Stimulated activated CD8-positive, alpha-beta memory T cell treated with anti-CD3 and anti-CD28 coated beads, Interleukin-7, amount 100 ng/mL, for 4 hours (primary cell): ENCODE measurements around the gene LIMA1.
"Not testable (repeated sequence)": the region's sequence is repeated elsewhere in the genome, so short reads cannot be mapped to it uniquely, and the experiment has no call there.

Experiments
- DNase-seq, 2 donors: peaks; one replicate each; pipeline ENCODE4 v3.0.0-alpha.2; 2020; ENCODE audit warnings: low read depth in 2 of 2

The LIMA1 gene

DNA sequence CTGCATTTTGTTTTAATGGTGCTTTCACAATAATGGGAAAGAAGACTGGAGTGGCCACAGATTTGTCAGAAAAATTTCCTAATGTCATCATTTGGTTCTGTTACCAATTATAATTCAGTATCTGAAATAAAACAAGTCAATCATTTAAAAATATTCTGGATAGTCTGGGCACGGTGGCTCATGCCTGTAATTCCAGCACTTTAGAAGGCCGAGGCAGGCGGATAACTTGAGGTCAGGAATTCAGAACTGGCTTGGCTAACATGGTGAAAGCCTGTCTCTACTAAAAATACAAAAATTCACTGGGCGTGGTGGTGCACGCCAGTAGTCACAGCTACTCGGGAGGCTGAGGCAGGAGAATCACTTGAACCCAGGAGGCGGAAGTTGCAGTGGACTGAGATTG lies 4.0 kb upstream of the LIMA1 start:
- DNase-seq: no peak

DNA sequence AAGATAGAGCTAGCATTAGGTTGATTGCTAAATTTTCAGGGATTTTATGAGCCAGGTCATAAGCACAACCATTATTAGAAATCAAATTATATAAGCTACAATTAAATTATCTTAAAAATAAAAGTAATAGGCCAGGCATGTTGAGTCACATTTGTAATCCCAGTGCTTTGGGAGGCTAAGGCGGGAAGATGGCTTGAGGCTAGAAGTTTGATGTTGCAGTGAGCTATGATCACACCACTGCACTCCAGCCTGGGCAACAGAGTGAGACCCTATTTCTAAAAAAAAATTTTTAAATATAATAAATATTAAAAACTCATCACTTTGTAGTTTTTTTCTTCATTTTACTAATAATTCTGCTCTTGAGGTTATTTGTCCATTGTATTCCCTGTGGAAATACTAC lies 1.9 kb upstream of the LIMA1 start:
- no peak for DNase-seq

DNA sequence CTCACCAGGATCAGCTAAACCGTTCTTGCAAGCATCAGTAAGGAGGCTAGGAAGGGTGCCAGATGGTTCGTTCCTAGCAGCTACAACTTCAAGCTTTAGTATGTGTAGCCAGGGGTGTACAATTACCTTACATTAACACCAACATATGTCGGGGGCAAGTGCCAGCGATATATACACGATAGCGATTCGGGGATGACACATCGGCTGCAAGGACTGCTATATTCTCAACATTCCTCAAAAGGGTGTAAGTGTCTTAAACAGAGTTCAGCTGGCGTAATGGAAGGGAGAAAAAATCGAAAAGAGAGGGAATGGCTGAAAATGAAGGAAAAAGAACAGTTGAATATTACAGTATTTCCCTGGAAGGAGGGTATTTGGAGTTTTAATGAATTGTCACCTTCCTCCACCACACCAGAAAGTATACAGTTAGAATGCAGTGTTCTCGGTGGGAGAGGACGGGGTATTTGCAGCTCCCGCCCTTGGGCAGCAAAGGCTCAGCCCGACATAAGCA lies 545 bp downstream of the LIMA1 start:
- DNase-seq: no peak

DNA sequence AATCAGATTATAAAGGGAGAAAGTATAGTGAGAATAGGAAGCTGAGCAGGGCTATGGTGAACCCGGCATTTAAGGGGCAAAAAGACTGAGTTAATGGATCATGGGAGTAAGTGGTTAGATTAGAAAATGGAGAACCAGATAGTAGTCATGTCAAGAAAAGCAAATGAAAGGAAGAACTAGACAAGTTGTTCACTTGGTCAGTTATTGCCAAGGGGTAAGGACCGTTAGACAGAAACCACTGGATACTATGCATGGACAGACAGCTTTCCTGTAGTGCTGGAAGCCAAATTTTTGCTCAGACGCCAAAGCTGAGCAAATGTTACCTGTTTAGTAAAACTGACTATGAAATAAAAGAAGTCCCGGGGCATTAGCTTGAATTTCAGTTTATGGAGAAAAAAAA lies 3.8 kb downstream of the LIMA1 start:
- no peak for DNase-seq

DNA sequence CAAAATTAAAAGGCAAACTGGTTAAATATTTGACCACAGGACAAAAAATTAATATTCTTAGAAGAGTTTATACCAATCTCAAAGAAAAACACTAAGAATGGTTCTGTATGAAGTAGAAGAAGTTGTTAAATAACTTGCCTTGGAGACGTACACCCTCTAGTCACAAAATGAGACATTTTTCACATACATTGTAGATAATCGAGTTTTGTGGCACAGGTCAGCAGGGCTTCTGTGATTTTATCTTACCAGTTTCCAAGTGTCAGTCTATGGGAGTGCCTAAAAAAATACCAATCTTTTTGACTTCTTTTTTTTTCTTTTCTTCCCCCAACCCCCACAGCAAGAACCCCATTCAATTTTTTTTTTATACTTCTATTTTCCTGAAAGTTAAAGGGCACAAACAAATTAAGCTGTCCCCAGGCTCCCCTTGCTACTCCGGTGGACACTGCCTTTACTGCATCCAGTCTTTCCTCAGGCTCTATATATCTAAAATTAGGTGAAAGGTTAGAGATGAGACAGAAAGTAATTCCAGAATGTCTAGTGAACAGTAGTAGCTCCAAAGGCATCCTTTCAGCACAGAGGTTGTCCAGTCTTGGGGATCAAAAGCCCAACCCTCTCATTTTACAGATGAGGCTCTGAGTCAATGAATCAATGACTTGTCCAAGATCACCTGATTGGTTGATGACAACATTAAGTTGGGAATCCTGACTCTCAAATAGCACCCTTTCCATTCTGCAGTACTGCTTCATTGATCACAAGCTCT lies 6.2 kb downstream of the LIMA1 start:
- no peak for DNase-seq

DNA sequence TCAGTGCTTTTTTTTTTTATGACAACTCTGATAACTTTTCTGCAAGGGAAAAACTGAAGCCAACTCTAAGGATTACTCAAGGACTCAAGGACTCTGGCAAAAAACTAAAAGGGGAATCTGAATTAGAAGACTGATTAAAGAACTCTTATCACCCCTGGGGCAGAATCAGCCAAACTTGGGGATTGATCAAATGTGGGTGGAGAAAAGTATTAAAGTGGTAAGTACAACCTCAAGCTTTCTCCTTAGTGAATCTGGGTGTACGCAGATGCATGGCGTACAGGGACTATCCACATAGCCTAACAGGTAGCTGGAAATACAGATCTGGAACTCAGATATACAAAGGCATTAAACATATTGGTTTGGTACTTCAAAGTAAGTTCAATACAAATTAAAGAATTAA lies 7.3 kb downstream of the LIMA1 start:
- no peak for DNase-seq

DNA sequence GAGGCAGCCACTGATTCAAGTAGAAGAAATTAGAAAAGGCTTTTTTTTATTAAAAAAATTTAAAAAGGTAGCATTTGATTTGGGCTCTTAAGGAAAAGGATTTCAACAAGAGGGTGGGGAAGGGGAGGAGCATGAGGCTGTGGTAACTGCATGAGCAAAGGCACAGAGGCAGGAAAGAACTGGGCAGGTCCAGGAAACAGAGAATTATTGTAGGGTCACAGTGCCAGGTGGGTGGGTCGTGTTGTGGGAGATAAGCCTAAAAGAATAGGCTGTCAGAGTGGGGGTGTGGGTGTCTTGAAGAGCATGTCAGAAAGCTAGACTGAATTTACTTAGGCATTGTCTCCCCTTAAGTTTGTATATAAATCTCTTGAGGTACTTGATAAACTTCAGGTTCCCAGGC lies 7.8 kb downstream of the LIMA1 start:
- DNase-seq: no peak

DNA sequence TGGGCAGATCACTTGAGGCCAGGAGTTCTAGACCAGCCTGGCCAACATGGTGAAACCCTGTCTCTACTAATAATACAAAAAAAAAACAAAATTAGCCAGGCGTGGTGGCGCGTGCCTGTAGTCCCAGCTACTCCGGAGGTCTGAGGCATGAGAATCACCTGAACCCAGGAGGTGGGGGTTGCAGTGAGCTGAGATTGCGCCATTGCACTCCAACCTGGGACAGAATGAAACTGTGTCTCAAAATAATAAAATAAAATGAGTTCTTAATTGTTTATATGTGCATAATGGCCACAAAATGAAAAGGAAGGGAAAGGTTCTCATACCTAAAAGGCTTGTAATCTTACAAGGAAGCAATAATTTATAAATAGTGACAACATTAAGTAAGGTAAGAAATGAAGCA lies 8.2 kb downstream of the LIMA1 start:
- not testable (repeated sequence) for DNase-seq

DNA sequence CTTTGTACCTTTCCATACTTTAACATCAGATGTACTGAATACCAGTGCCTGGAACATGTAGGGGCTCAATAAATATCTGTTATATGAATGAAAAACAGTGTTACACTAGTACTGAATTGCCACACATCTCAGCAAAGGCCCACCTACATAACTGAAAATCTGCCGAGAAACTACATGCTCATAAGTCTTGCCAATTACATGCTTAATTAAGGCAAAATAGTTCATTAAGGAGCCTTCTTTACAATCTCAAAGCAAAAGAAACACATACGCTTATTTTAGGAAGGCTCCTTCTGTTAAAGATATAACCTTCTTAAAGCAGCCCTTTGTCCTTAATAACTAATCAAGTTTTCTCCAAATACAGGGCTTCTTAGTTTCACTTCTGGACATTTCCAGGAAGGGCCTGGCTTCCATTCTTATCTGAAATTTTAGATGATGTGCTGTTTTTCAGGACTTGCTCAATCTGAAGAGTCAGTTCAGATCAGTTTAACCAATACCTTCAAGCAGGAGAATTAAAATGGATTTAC lies 11.5 kb downstream of the LIMA1 start:
- DNase-seq: no peak

DNA sequence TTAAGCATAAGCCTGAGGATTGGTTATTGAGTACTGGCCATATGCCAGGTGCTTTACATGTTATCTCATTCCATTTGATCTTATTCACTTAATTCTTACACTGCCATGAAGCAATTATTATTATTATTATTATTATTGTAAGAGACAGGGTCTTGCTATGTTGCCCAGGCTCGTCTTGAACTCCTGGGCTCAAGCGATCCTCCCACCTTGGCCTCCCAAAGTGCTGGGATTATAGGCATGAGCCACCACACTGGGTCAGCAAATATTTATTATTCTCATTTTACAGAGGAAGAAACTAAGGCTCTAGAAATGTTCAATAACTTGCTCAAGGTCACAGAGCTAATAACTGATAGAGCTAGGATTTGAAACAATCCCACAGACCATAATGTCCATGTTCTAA lies 14.8 kb downstream of the LIMA1 start:
- no peak for DNase-seq

DNA sequence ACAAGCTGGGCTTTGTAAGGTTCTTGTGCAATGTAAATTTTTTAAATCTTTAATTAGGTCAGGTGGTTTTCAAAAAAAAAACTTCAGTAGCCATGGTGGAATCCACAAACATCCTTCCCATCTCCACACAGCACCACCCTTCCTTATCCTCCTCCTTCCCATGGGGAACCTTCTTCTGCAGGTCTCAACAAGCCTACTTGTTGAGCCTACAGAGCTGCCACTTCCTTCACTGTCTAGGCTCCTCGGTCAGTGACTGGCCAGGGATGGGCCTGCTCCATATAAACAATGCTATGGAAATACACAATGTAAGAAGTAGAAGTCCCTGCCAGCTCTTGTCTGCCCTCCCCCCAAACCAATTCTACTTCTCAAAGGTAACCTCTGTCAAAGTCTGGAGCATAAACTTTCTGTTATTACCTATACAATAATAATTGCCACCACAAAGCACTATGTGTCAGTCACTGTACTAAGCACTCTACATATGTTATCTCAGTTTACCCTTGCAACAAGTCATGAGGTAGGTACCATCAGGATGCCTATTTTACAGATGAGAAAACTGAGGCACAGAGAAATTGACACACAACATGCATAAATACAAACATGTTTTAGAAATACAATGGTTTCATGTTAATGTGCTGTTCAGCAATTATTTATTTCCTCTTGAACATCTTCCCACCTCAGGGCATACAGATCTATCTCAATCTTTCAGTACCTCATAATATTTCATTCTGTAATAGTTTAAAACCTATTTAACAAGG lies 17.4 kb downstream of the LIMA1 start:
- DNase-seq: no peak

DNA sequence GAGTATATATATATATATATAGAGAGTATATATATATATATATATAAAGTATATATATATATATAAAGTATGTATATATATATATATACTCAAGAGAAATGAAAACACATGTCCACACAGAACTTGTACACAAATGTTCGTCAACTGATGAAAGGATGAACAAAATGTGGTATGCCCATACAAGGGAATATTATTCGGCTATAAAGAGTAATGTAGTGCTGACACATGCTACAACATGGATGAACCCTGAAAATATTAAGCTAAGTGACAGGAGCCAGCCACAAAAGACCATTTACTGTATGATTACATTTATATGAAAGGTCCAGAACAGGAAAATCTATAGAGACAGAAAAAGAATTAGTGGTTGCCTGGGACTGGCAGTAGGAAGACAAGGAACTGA lies 19.5 kb downstream of the LIMA1 start:
- no peak for DNase-seq

DNA sequence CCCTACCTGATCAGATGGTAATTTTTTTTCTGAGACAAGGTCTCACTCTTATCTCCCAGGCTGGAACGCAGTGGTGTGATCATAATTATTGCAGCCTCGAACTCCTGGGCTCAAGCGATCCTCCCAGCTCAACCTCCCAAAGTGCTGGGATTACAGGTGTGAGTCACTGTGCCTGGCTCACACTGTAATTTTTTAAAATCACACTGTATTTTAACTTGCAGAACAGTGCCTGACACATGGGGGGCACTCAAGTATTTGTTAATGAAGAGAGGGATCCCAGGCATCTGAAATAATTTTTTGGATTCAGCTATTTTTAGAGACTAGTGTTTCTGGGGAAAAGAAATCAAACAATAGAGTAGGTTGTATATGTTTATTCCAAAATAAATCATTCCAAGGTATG lies 21.7 kb downstream of the LIMA1 start:
- DNase-seq: no peak

DNA sequence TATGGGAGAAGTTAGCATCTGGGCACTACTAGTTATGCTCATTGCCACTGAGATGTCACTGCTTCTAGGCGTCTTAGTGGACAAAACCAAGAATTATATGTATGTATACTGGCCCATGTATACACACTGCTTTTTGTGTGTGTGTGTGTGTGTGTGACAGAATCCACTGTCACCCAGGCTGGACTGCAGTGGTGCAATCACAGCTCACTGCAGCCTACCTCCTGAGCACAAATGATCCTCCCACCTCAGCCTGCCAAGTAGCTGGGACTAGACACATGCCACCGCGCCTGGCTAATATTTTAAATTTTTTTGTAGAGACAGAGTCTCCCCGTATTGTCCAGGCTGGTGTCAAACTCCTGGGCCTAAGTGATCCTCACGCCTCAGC lies 25.2 kb downstream of the LIMA1 start:
- DNase-seq: no peak

DNA sequence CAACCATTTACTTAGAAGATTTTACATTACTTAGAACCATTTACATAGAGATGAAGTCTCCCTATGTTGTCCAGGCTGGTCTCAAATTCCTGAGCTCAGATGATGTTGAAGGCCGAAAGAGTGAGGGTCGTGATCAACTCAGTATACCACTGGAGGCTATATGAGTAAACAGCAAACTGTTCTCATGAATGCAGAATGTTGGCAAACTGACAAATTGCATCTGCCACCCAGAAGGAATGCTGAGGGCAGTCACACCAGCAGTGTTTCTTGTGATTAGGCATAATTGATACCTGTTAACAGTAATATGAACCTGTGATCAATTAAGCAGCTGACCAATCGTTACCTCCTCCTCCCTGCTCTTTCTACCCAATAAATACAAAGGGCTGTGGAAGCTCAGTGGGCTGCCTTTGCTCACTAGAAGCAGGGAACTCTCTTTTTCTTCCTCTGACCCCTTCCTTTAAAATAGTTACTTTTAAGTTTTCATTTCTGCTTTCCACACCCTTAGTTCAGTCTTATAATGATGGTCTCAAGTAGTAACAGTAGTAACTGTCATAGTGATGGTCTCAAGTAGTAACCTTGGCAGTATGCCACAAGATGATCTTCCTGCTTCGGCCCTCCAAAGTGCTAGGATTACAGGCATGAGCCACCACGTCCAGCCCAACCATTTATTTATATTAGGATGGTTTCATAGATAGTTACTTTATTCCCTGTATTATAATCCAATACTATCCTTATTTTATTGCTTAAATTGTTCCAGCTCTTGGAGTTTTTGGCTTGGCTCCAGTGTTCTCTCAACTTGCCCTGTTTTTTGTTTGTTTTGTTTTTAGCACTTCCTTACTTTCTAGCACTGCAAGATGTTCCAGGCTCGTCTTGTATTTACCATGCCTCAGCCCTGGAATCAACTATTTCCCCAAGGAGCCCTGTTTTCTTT lies 25.8 kb downstream of the LIMA1 start:
- DNase-seq: no peak

DNA sequence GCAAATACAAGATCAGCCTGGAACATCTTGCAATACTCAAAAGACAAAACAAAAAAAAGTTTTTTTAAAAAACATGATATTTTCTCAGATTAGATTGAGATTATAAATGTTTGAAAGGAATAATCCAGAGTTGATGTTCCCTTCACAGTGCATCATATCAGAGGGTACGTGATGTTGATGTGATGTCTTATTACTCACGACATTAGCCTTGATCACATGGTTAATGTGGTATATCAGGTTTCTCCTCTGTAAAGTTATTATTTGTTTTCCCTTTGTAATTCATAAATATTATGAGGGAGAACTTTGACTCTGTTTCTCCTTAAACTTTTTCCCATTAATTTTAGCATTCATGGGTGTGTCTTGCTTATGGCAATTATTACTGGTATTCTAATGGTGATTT lies 26.6 kb downstream of the LIMA1 start:
- DNase-seq: no peak

DNA sequence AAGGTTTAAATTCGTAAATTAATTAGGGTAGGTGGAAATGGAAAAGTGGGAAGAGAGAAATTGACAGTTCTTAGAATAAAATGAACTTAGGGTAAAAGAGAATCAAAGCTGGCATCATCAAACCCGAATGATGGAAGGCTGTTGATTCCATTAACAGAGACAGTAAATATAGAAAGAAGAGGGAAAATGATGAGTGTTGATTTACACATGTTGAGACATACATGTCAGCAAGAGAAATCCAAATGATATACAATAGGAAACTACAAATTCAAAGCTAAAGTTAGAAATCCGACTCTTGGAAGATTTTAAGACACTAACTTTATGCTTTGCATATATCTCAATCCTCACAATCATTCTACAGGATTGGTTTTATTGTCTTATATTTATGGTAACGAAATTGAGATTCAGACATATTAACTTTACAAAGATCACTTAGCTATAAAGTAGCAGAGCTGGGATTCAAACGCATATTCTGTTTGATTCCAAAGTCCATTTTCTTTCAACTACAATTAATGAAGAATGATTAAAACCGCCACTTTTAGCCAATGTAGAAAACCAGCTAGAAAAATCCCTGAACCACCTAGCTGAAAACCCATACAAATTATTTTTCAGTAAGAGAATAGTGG lies 30.2 kb downstream of the LIMA1 start:
- DNase-seq: no peak

DNA sequence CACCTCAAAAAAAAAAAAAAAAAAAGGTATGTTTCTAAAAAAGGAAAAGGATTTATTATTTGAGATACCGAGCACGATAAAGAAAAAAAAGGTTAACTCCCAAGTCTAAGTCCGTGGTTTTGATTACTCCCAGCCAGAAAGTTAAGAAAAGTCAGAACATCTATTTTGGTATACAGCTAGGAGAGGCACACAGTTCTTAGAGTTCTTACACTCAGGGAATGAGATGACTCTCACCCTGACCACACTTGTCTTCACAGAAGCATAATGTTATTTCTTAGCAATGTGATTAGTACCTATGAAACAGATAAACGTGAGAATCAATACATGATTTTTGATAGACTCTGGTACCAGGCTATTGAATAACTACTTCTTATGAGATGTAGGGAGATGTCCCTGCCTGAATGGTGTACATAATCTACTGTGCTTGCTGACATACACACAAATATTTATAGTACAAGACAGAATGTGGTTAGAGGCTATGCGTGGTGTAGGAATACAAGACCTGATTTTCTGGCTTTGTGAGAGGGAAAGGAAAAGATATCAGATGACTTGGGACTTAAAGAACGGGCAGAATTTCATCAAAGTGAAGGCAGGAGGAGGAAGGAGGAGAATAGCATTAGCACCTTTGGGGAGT lies 31.6 kb downstream of the LIMA1 start:
- DNase-seq: no peak

DNA sequence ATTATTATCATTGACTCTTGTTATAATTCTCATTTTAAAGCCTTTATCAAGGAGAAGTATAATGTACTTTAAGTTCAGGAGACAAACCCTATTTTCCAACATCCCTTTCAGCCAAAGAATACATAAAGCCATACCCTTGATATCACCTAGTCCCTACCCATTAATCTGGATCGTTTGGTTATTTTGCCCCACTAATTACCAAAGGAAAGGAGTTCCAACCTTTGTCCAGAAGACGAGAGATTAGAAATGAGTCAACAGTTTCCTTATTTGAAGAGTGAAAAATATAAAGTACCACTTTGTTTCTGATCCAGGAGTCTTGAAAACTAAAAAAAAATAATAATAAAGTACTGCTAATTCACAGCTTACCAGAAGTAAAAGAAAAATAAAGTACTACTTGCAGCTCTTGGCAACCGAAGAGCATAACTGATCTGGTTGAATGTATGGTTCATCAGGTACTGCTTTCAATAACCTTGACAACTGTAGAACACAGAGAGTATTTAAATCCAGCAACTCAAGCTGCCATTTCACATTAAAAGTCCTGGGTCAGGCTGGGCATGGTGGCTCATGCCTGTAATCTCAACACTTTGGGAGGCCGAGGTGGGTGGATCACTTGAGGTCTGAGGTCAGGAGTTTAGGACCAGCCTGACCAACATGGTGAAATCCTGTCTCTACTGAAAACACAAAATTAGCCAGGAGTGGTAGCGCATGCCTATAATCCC lies 33.7 kb downstream of the LIMA1 start:
- DNase-seq: no peak

DNA sequence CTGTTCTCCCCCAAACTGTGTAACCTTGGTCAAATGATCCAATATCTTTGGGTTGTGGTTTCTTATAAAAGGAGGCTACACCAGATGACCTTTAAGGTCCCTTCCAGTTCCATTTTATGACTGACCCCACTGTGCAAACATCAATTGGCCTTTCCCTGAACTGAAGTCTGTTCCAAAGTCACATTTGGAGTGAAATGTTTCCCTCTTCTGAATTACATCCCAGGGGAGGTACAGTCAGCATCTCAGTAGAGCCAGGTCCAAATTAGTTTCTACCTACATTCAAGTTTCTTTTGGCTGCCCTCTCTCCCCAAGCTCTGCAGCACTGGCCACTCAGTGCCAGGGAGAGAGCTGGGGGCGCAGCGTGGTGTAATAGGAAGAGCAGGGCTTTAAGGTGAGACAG lies 34.4 kb downstream of the LIMA1 start:
- DNase-seq: no peak
